Coronary artery (tissue), 2 donors: ENCODE measurements around the gene SPATA13.

Experiments used
- DNase-seq: peaks from one replicate; pipeline ENCODE4 v3.0.0-alpha.2; 2017; ENCODE audit warnings: low spot score
- H3K27ac ChIP-seq, 2 donors: fragments of 200-600 bp; sonication (generic); one replicate each; pipeline ENCODE4 v1.5.1; 2016 to 2019
- H3K4me3 ChIP-seq: fragments of 200-600 bp; sonication (generic); 2 replicates; pipeline ENCODE4 v1.5.1; 2016; ENCODE audit warnings: mild to moderate bottlenecking, moderate library complexity
- CTCF ChIP-seq: fragments of 200-600 bp; sonication (generic); IDR thresholded peaks from one replicate; pipeline ENCODE4 v1.5.1; 2019; ENCODE audit warnings: antibody characterized with exemption

Gene SPATA13

GRCh38 chr13:24182703-24183081 lies 22.2 kb downstream of the SPATA13 start:
- H3K27ac ChIP-seq: no peak overlapping the region
- no peak for TF ChIP-seq CTCF

GRCh38 chr13:24183741-24184182 lies 23.2 kb downstream of the SPATA13 start:
- Histone ChIP-seq H3K27ac (no peak overlapping the region), H3K4me3 (no peak overlapping the region)
- no peak for TF ChIP-seq CTCF
- no peak for DNase-seq

More at GRCh38 chr13:24182703-24183081, 22.2 kb downstream of the SPATA13 start:
- H3K4me3 ChIP-seq: no peak overlapping the region
- DNase-seq: no peak

GRCh38 chr13:24184265-24184841 lies 23.8 kb downstream of the SPATA13 start:
- H3K4me3 ChIP-seq: no peak overlapping the region
- no peak for TF ChIP-seq CTCF
- no peak overlapping the region for H3K27ac ChIP-seq
- DNase-seq: no peak

GRCh38 chr13:24184882-24185281 lies 24.4 kb downstream of the SPATA13 start:
- H3K27ac ChIP-seq: no peak overlapping the region
- no peak for TF ChIP-seq CTCF
- no peak overlapping the region for H3K4me3 ChIP-seq
- DNase-seq: no peak

- TF ChIP-seq CTCF: no peak
- no peak for DNase-seq
- H3K4me3 ChIP-seq: no peak overlapping the region
- no peak overlapping the region for H3K27ac ChIP-seq
Observed at GRCh38 chr13:24185591-24186232, 25.2 kb downstream of the SPATA13 start.

GRCh38 chr13:24187185-24187584 lies 26.7 kb downstream of the SPATA13 start:
- Histone ChIP-seq H3K27ac (no peak overlapping the region), H3K4me3 (no peak overlapping the region)
- DNase-seq: no peak
- TF ChIP-seq CTCF: no peak
